PC-9 (cell line): Measurements from ENCODE around the gene DOCK6.

ENCODE experiments used
- CTCF ChIP-seq: fragments of 200-600 bp; sonication (generic); conservative IDR thresholded peaks from 2 replicates; pipeline ENCODE4 v1.6.1; 2017; ENCODE audit warnings: mixed run types, antibody characterized with exemption, mild to moderate bottlenecking, moderate library complexity
- EZH2 ChIP-seq: fragments of 200-600 bp; sonication (generic); IDR thresholded peaks from 2 replicates; pipeline ENCODE4 v1.8.0; 2017; ENCODE audit warnings: antibody characterized with exemption, low read depth

GRCh38 chr19:11223200-11223599 lies 39.1 kb downstream of the DOCK6 start:
- TF ChIP-seq EZH2 (no peak), CTCF (no peak)
